ENCODE results near the gene DUSP16. TPM values are rescaled to one million over a fixed set of nuclear protein-coding genes. Genes with fewer than 3 reads are reported as not detected.
"Not testable (repeated sequence)": the region's sequence is repeated elsewhere in the genome, so short reads cannot be mapped to it uniquely, and the experiment has no call there.

Gene DUSP16
- total RNA-seq, 4 donors from 2014 or later: 24.2 to 34.5 (median 26.4) TPM

DNA sequence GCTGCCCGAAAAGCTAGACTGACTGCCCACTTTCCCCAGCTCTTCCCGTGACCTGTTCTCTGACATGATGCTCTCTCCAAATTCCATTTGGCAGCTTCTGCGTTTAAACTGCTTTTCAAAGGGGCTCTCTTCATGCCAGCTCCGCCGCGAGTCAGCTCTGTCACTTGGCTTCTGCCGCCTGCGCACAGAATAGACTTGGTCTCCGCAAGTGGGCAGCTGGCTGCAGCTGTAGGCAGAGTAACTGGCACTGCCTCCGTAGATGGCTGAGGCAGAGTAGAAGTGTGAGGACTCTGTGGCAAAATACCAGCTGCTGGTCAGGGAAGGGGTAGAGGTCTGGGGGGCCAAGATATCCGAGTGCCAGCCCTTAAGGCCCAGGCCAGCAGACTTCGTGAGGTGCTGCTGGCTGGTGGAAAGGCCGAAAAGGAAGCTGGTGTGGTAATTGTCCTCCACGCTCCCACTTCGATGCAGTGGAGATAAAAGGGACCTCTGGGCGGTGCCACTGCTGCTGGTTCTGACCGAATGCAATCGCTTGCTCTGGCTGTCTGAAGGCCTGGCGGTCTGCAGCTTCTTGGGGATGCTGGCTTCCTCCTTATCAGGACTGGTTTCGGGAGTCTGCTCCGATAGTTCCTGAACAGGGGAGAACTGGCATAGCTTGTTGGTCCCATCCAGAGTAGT is 85.7 kb downstream of the DUSP16 start:
- no peaks in the 10 kb centered on the region for H3K9me3 ChIP-seq
- H3K27ac ChIP-seq: no peak overlapping the region
- 96 to 97% methylated on average over 19 to 20 of the region's 21 CpGs for WGBS, 2 donors
- no peaks in the 10 kb centered on the region for H3K27me3 ChIP-seq
- no peaks in the 10 kb centered on the region for H3K4me1 ChIP-seq
- H3K4me3 ChIP-seq (replicated peaks in 1 of 3): no peak overlapping the region
- DNase-seq: no peak
- TF ChIP-seq, protein P1, sequence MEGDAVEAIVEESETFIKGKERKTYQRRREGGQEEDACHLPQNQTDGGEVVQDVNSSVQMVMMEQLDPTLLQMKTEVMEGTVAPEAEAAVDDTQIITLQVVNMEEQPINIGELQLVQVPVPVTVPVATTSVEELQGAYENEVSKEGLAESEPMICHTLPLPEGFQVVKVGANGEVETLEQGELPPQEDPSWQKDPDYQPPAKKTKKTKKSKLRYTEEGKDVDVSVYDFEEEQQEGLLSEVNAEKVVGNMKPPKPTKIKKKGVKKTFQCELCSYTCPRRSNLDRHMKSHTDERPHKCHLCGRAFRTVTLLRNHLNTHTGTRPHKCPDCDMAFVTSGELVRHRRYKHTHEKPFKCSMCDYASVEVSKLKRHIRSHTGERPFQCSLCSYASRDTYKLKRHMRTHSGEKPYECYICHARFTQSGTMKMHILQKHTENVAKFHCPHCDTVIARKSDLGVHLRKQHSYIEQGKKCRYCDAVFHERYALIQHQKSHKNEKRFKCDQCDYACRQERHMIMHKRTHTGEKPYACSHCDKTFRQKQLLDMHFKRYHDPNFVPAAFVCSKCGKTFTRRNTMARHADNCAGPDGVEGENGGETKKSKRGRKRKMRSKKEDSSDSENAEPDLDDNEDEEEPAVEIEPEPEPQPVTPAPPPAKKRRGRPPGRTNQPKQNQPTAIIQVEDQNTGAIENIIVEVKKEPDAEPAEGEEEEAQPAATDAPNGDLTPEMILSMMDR (IDR thresholded peaks at IDR 0.05): no peak
- TF ChIP-seq POLR2A (IDR thresholded peaks at IDR 0.05): no peak
- intact Hi-C loops (cut with DNase I): no loop called here
- H3K36me3 ChIP-seq: peaks cover 9 to 22% of the 10 kb centered on the region in 2 donors

DNA sequence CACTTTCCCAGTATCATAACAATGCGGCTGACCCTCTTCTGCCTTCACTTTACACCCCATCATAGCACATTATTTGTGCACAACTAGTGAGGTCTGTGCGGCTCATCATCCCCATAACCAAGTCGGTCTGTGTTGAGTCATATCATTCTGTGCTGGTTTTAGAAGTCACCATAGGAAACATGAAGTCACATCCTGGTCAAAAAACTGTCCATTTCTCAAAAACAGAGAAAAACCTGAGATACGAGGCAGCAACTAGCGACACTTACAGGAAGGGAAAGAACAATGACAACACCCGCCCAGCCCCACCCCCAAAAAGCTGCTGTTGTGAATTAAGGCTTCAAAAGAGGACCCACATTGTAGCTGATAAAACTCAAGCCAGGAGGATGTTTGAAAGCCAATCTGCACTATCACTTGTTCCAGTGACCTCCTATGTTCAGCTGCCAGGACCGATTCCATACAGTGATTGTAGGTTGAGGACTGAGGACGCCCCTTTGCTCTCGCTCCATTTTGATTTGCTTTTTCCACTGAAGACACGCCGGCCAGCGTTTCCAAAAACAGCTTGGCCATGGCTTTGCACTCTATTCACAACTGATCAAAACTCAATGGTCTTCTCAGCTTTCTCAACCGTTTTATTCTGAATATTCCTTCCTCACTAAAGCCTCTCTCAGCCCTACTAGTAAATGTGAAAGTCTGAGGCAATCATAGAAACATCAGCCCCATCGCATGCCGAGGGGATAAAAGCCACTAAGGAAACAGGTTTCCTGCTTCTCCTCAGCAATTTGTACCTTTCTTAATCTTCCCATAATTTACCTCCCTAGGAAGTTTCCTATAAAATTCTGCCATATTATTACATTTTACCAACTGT is 87.5 kb downstream of the DUSP16 start:
- 88% methylated on average over 15 of the region's 15 CpGs for WGBS, 2 donors
- Histone ChIP-seq H3K36me3 (peaks cover 9 to 22% of the 10 kb centered on the region in 2 donors), H3K9me3 (no peaks in the 10 kb centered on the region), H3K4me3 (replicated peaks in 1 of 3) (no peak overlapping the region), H3K4me1 (no peaks in the 10 kb centered on the region), H3K27me3 (no peaks in the 10 kb centered on the region), H3K27ac (peak overlapping the region in 1 of 3 donors; percentile 27)
- TF ChIP-seq, protein P1 (IDR thresholded peaks at IDR 0.05): no peak
- no peak for TF ChIP-seq POLR2A (IDR thresholded peaks at IDR 0.05)
- intact Hi-C loops (cut with DNase I): no loop called here
- no peak for DNase-seq

DNA sequence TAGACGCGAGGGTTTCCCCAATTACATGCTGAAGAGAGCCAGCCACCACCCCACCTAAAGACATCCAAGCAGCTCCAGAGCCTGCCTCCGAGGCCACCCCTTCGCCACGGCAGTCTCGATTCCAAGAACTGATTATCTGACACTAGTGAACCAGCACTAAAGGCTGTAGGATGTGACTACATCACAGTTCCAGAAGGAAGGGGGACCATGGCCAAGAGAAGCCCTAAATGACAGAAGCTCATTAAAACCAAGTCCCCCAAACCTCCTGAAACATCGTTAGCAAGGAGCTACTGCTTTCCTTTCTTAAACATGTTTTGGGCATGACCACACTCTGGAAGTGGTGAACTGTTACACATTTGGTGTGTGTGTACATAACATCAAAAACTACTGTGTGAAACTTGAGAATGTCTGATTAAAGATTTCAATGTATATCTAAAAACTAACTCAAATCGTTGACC is 88.2 kb downstream of the DUSP16 start:
- intact Hi-C loops (cut with DNase I): no loop called here
- Histone ChIP-seq H3K36me3 (peaks cover 9 to 22% of the 10 kb centered on the region in 2 donors), H3K27ac (no peak overlapping the region), H3K9me3 (no peaks in the 10 kb centered on the region), H3K27me3 (no peaks in the 10 kb centered on the region), H3K4me1 (no peaks in the 10 kb centered on the region), H3K4me3 (replicated peaks in 1 of 3) (no peak overlapping the region)
- TF ChIP-seq, protein P1 (IDR thresholded peaks at IDR 0.05): no peak
- no peak for TF ChIP-seq POLR2A (IDR thresholded peaks at IDR 0.05)
- 80 to 94% methylated on average over 8 of the region's 8 CpGs for WGBS, 2 donors
- DNase-seq: no peak

DNA sequence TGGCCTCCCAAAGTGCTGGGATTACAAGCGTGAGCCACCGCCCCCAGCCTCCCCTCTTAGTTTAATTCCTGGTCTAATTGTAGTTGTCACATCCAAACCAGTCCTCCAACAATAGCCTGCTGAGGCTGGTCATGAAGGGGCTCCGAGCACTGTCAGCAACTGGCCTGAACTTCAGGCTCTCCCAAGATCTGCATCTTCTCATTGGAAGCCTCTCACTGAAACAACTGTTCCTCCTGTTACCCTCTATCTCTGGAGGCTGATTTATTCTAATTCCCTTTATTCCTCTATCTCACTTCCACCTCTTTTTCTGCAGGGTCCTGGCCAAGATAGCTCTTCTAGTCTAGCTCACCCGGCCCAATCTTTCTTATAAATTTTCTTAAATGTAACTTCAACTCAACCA is 89.4 kb downstream of the DUSP16 start:
- H3K27me3 ChIP-seq: no peaks in the 10 kb centered on the region
- peaks cover 9 to 15% of the 10 kb centered on the region in 2 donors for H3K36me3 ChIP-seq
- TF ChIP-seq POLR2A (IDR thresholded peaks at IDR 0.05): no peak
- TF ChIP-seq, protein P1 (IDR thresholded peaks at IDR 0.05): no peak
- H3K4me1 ChIP-seq: peaks cover 1 to 4% of the 10 kb centered on the region in 2 donors
- 89 to 94% methylated on average over 4 of the region's 4 CpGs for WGBS, 2 donors
- intact Hi-C loops (cut with DNase I): no loop called here
- H3K4me3 ChIP-seq (replicated peaks in 1 of 3): no peak overlapping the region
- no peak overlapping the region for H3K27ac ChIP-seq
- DNase-seq: no peak
- no peaks in the 10 kb centered on the region for H3K9me3 ChIP-seq

DNA sequence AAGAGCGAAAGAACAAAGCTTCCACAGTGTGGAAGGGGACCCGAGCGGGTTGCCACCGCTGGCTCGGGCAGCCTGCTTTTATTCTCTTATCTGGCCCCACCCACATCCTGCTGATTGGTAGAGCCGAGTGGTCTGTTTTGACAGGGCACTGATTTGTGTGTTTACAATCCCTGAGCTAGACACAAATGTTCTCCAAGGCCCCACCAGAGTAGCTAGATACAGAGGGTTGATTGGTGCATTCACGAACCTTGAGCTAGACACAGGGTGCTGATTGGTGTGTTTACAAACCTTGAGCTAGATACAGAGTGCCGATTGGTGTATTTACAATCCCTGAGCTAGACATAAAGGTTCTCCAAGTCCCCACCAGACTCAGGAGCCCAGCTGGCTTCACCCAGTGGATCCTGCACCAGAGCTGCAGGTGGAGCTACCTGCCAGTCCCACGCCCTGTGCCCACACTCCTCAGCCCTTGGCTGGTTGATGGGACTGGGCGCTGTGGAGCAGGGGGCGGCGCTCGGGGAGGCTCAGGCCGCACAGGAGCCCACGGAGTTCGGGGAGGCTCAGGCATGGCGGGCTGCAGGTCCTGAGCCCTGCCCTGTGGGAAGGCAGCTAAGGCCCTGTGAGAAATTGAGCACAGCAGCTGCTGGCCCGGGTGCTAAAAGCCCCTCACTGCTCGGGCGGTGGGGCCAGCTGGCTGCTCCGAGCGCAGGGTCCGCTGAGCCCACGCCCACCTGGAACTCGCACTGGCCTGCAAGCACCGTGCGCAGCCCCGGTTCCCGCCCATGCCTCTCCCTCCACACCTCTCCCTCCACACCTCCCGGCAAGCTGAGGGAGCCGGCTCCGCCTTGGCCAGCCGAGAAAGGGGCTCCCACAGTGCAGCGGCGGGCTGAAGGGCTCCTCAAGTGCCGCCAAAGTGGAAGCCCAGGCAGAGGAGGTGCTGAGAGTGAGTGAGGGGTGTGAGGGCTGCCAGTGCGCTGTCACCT is 90.4 kb downstream of the DUSP16 start:
- WGBS, 2 donors: 86 to 94% methylated on average over 20 to 26 of the region's 37 CpGs
- H3K27ac ChIP-seq; DNase-seq; H3K27me3 ChIP-seq; intact Hi-C loops (cut with DNase I); H3K36me3 ChIP-seq; H3K9me3 ChIP-seq; H3K4me3 ChIP-seq (replicated peaks in 1 of 3): not testable (repeated sequence)
- H3K4me1 ChIP-seq: peaks cover 8 to 13% of the 10 kb centered on the region in 2 donors
